Kidney capillary endothelial cell (primary cell): Measurements from ENCODE around the gene GGT7.
"Not testable (repeated sequence)": the region's sequence is repeated elsewhere in the genome, so short reads cannot be mapped to it uniquely, and the experiment has no call there.

Source experiments
- DNase-seq: peaks from one replicate; pipeline ENCODE4 v3.0.0-alpha.2; 2018; ENCODE audit warnings: low spot score

Gene GGT7, protein sequence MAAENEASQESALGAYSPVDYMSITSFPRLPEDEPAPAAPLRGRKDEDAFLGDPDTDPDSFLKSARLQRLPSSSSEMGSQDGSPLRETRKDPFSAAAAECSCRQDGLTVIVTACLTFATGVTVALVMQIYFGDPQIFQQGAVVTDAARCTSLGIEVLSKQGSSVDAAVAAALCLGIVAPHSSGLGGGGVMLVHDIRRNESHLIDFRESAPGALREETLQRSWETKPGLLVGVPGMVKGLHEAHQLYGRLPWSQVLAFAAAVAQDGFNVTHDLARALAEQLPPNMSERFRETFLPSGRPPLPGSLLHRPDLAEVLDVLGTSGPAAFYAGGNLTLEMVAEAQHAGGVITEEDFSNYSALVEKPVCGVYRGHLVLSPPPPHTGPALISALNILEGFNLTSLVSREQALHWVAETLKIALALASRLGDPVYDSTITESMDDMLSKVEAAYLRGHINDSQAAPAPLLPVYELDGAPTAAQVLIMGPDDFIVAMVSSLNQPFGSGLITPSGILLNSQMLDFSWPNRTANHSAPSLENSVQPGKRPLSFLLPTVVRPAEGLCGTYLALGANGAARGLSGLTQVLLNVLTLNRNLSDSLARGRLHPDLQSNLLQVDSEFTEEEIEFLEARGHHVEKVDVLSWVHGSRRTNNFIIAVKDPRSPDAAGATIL

DNA sequence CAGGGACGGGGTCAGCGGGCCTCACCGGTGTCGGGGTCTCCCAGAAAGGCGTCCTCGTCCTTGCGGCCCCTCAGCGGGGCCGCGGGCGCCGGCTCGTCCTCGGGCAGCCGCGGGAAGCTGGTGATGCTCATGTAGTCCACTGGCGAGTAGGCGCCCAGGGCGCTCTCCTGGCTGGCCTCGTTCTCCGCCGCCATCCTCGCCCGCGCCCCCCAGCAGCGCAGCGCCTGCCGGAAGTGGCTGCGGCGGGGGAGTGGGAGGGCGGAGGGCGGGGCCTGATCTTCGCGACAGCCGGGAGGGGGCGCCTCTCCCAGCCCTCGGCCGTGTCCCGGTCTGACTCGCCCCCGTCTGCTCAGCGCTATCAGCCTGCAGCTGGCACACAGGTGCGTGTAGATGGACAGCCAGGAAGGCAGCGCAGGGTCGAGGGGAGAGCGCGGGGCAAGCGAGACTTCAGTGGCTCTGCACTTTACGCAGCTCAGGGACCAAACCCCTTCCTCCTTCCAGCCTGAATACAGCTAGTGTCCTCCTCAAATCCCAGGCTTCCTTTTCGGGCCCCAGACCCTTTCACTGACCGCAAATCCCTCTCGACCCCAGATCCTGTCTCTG is at the start of gene GGT7:
TSS of gene GGT7 (minus strand) at position 235 of the 603 bp plus-strand sequence. CDS start at position 194, 41 bp downstream.
- DNase-seq: peak; percentile 40

DNA sequence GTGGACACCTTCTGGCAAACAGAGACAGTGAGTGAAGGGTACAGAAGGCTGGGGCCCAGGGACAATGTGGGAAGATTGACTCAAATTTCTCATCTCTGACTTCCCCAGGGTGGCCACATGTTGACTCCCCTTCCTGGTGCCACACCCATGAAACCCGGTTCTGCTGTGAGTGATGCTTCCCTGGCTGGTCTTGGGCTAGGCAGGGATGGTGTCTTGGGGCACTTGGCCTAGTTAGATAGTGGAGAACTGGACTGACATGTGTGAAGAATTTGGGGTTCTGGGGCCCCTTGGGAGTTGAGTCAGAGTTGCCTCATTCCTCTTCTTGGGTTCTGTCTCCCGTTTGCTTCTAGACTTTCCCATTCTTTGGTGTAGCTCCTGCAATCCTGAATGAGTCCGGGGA is 48.8 kb upstream of the GGT7 start:
- DNase-seq: no peak

DNA sequence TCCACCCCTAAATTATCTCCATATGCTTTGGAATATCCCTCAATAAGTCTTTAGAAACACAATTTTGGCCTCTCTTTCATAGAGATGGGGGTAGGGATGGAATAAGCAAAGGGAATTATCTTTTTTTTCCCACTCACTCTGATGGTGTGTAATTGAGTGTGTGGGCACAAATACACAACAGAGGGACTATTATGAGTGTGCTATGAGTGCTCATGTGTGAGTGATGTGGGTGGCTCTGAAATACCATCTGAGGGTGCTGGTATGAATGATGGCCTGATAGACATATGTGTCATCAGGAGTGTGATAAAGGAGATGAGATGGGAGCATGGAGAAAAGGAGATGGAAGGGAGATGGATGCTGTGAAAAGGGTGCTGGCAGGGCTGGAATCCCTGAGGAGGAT is 47.4 kb upstream of the GGT7 start:
- no peak for DNase-seq

DNA sequence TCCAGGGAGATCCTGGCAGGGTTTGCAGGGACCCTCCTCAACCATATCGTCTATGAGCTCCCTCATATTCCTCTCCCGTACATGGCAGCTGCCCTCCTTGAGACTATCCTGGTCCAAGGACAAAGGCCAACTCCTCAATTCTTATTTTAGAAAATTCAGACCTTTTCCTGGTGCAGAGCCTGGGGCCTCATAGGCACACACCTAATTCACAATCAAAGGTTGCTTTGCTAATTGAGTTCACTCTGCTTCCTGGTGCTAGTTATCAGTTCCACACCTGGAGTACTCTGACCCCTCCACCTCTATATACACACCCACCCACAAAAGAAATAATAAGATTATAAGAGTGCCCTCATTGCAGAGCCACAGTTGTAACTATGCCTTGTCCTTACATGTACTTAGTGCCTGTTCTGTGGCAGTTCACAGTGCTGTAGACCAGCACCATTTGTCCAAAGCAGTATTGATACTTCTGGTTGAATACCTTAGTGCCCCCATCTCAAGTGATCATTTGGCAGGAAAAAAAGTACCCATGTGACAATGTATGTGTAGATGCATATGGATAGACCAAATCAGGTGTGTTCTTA is 44.2 kb upstream of the GGT7 start:
- no peak for DNase-seq

DNA sequence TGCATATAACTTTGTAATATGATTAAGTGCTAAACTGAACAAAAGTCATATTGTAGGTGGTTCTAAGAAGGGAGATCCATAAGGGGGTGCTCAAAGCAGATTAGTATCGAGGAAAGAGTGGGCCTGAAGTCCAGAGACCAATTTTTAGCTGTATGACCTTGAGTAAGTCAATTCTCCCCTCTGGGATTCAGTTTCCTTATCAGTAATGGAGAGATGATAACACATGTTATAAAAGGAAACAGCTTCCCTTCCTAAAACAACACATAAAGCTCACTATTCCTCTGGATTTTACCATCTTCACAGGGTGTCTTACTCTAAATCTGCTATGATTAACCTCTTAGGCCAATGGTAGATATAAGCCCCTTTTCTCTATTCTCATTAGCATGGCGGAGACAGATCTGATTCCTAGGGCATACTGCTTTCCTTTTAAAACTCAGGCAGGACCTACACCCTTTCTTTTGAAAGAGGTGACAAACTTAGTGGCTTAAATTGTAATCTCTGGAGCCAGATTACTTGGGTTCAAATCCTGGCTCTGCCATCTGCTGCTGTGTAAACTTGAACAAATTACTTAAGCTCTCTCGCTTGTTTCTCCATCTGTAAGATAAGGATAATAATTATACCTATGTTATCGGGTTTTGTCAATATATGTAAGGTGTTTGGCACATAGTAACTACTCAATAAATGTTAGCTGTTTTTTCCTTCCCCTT is 43.2 kb upstream of the GGT7 start:
- DNase-seq: no peak

DNA sequence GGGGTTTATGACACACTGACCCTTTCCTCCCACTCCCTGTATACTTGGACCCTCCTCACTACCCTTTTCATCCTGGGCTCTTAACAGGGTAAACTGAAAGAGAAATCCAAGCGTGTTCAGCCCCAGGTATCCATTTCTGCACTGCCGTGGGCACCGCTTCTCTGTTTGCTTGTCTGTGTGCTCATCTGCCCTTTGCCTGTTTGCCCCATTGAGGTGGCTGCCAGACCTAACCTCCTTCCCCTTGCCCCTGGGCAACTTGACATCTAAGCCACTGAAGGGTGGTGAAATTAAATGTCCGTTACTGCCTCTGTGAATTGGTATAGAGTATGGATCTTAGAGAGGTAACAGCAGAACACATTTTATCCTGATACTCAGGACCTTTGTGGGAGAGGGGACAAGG is 42.5 kb upstream of the GGT7 start:
- no peak for DNase-seq

DNA sequence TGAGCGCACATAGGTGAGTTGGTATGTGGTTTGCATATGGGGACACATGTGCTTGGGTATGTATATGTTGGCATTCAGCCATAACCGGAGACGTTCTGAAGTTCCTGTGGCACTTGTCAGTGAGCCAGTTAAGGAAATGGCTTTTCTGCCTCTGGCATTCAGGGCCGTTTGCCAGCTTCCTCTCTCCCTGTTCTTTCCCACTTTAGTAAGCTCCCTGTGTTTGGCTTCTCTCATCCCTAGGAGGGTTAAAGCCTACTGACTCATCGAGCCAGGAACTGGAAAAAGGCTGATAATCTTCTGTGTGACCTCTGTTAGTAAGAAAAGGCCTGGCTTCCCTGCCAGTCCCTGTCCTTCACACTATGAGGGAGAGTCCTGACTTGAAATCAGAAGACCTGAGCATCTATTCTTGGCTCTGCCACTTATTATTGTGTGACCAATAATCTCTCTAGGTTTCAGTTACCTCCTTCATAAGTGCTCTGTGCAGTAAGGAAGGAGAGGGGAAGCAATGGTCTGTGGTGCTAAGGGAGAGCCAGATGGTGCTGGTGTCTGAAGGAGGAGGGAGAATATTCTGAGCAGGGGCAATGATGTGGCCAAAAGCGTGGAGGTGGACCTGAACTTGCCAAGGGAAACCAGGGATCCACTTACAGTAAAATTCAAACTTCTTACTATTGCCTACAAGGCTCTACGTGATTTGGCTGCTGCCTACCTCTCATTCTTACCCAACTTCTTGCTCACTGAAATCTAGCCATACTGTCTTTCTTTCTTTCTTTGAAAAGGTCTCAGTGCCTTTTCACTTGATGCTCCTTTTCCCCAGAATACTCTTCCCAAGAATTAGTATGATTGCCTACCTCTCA is 35.2 kb upstream of the GGT7 start:
- DNase-seq: peak; percentile 91

DNA sequence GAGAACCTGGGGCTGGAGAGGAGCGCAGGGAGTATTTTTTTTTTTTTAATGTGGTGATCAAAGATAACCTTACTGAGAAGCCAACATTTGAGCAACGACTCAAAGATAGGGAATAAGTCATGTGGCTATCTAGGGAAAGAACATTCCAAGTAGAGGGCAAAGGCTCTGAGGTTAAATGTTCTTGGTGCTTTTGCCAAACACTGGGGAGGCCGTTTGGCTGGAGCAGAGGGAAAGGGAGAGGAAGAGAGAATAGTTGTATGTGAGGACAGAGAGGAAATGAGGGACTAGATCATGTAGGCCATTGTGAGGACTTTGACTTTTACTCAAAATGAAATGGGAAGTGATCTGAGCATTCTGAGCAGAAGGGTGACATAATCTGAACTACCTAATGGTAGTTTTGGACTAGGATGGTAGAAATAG is 31.6 kb upstream of the GGT7 start:
- DNase-seq: no peak

DNA sequence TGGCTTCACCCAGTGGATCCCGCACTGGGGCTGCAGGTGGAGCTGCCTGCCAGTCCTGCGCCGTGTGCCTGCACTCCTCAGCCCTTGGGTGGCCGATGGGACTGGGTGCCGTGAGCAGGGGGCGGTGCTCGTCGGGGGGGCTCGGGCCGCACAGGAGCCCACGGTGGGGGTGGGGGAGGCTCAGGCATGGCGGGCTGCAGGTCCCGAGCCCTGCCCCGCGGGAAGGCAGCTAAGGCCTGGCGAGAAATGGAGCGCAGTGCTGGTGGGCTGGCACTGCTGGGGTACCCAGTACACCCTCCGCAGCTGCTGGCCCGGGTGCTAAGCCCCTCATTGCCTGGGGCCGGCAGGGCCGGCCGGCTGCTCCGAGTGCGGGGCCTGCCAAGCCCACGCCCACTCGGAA is 26.1 kb upstream of the GGT7 start:
- not testable (repeated sequence) for DNase-seq

DNA sequence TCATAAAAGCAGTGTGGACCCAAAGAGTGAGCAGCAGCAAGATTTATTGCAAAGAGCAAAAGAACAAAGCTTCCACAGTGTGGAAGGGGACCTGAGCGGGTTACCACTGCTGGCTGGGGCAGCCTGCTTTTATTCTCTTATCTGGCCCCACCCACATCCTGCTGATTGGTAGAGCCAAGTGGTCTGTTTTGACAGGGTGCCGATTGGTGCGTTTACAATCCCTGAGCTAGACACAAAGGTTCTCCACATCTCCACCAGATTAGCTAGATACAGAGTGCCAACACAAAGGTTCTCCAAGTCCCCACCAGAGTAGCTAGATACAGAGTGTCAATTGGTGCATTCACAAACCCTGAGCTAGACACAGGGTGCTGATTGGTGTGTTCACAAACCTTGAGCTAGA is 25.5 kb upstream of the GGT7 start:
- DNase-seq: not testable (repeated sequence)

DNA sequence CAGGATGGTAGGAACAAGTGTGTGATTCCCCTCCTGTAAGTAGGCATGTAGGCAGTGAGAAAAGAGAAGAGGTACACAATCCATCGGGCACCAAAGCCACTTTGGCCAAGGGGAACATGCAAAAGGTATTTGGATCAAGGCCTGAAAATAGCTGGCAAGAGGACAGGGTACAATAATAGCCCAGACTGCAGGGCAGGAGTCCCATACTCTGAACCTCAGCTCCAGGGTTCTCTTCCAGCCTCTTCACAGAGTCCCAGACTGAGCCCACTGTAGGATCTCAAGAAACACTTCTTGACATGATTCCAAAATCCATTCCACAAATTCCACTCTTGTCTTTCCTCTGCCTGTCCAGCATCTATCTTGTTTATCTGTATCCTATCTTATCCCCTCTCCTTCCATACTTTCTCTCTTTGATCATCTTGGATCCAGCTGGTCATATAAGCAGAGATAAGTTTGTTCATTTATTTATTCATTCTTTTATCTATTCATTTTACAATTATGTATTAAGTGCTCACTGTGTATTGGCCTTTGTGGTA is 23.5 kb upstream of the GGT7 start:
- no peak for DNase-seq

DNA sequence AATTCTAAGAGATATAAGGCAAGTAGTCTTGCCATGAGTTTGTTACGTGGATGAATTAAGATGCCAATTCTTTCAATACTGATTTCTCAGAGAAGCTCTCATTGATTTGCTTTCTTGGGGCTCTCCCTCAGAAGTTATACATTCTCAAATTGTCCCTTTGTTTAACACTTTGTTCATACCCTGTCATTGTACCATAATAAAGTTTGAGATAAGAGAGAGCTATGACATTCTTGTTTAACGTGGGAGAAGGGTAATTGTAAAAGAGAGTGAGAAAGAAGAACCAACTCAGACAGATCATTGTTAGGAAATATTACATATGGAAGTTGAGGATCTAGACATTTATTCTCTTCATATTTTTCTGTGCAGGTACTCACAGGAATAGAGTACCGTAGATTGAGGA is 22.8 kb upstream of the GGT7 start:
- DNase-seq: no peak

DNA sequence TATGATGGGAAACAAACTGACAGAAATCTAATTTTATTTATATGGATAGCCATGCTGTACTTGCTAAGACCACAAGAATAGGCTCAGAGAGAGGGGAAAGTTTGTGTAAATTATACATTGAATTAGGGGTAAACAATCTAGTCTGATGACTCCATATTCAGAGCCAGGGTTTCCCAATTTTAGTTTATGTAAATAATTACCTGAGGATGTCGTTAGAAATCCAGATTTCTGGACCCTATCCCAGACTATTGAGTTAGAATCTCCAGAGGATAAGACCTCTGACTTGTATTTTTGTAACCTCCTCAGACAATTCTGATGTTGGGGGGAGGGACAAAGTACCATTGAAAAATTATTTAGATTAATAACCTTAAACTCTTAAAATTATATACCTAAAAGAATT is 22.1 kb upstream of the GGT7 start:
- DNase-seq: no peak

DNA sequence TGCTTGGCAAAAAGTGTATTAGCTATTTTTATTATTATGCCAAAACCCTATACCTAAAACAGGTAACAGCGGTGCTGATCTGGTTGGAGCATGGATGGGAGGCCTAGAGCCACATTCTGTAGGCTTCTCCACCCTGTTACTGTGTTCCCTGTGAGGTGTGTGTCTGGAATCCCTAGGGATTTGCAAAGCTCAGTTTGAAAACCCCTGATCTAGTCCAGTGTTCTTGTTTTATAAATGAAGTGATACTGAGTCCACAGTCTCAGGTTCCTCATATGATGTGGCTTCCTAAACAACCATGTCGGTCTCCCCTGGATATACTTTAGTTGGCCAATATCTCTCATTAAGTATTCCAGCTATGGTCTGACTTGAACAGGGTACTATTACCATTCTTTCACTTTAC is 20.0 kb upstream of the GGT7 start:
- no peak for DNase-seq

DNA sequence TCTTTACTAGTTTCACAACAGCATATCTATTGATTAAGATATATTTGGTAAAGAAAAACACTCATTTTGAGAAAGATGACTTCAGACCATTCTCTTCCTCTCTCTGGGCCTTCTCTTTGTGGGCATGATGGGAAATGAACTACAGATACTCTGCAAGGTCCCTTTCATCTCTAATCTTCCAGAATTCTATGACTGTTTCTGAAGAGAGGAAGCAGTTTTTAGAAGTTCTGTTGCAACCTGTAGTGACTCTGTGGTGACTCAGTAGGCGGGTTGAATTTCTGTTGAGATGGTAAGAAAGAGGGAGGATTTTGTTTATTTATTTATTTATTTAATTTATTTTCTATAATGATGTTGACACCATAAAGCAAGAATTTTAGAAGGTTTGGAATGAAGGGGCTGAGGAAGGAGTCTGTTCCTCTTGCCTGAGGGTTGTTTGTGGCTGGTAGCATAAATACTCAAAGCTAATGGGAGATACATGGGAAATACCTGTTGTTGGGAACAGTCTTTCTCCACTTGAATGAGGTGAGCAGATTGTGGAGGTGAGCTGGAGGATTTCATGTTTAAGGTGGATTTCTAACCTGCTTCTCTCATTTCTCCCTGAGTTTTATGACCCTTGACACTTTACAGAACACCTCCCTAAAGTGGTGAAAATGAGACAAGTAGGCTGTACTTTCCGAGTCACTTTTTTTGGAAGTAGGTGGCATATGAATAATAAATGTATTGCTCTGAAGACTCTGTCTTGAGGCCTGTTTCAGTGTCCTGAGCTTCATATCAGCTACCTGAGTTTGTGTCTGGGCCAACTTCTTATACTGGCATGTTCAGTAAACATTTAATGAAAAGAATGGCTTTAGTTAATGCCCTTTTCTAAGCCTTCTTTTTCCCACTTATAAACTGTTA is 18.8 kb upstream of the GGT7 start:
- no peak for DNase-seq

DNA sequence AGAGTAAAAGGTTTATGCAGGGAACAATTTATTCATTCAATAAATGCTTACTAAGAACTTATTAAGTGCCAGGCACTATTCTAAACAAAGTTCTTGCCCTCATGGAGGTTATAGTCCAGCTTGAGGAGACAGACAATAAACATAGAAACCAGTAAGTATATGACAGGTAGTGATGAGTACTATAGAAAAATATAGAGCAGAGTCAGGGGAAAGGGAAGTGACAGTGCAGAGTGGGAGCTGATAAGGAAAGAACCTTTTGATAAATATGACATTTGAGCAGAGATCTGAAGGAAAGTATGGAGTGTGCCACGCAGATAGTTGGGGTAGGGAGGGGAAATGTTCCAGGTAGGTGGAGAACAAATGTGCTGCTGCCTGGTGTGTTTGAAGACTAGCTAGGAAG is 15.8 kb upstream of the GGT7 start:
- DNase-seq: no peak

DNA sequence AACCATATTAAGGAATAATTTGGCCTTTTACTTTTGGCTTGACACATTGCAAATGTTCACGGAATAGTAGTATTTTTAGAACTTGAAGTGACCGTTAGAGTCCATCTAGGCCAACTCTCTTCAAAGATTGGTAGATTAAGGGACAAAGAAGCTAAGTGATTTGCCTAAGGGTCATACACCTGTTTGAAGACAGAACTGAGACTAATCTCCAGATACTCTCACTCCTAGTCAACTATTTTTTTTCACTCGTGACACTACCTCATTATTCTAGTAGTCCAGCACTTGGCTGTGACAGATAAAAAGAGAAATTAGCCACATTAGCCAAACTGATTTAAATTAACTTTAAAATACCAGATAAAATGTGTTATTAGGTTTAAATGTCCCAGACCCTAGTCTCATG is 14.4 kb upstream of the GGT7 start:
- DNase-seq: no peak

DNA sequence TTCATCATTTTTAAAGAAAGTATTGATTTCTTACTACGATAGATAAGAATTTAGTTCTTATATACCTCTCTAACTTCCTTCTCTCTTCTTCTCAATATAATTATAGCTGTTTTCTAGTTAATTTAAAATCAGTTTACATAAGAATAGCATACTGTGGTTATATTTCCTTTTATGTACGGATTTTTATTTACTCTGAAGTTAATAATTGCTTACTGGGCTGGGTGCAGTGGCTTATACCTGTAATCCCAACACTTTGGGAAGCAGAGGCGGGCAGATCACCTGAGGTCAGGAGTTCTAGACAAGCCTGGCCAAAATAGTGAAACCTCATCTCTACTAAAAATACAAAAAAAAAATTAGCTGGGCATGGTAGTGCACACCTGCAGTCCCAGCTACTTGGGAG is 13.5 kb upstream of the GGT7 start:
- DNase-seq: no peak

DNA sequence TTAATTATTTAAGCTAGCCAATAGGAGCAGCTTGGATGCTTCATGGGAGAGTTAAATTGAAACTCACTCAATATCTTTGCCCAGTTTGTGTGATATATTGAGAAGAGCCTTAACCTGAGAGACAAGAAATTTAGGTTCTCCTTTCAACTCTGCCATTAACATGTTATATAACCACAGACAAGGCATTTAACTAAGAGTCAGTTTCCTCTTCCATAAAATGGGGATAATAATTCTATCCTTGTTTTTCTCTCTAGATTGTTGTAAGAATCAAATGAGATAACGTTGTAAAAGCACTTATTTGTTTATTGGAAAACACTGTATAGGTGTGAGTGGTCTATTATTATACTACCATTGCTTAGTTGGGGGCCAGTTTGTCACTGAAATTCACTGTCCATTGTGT is 11.6 kb upstream of the GGT7 start:
- DNase-seq: no peak

DNA sequence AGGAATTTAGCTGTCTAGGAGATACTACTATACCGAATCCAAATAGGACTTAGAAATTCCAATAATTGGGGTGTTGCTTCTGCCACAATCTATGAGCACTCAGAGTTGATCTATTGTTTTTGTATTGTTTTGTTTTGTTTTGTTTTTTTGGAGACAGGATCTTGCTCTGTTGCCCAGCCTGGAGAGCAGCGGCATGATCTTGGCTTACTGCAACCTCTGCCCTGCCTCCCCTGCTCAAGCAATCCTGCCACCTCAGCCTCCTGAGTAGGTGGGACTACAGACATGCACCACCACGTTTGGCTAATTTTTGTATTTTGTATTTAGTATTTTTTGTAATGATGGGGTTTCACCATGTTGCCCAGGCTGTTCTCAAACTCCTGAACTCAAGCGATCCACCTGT is 11.2 kb upstream of the GGT7 start:
- DNase-seq: no peak
